ENCODE results near the gene NOPCHAP1. TPM values are rescaled to one million over a fixed set of nuclear protein-coding genes. Genes with fewer than 3 reads are reported as not detected.

The NOPCHAP1 gene, protein sequence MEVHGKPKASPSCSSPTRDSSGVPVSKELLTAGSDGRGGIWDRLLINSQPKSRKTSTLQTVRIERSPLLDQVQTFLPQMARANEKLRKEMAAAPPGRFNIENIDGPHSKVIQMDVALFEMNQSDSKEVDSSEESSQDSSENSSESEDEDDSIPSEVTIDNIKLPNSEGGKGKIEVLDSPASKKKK
- 1 to 10 TPM; 3.9 to 6.0 (median 5.3) TPM for total RNA-seq

DNA sequence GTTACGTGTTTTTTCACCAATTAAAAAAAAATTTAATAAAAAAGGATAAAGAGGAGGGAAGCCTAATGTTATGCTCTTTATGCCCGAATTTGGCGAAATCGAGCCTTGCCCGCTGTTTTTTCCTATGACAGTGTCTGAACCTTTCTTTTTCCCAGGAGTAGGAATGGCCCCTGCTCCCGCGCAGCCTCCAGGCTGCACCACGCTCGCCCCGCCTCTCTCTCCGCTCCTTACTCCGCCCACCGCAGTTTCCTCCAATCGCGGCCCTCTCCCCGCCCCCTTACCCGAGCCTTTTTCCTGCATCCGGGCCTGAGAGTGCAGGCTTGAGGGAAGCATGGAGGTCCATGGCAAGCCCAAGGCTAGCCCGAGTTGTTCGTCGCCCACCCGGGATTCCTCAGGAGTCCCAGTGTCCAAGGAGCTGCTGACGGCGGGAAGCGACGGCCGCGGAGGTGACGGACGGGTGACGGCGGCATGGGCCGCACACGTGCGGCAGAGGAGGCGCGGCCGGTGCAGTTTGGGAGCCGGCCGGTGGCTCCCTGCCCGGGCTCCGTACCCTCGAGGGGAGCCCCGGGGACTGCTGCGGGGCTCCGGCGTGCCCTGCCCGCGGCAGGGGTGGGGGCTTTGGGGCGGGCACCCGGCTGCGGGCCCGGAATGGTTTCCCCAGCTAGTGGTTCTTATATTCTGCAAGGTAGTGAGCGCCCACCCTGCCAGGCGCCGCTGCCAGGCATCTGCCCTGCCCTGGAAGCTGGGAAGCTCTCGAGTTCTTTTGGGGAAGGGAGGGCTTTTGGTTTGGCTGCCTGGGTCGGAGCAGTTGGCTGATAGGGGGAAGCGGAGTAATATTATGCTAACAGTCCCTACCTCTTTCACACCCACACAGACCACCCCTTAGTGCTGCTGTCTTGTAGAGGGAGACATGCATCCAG is at the start of gene NOPCHAP1:
Gene NOPCHAP1, plus strand, starts transcription at position 295 of the 920 bp plus-strand sequence. Its CDS starts 37 bp downstream, at position 332.
- TF ChIP-seq, protein P1, sequence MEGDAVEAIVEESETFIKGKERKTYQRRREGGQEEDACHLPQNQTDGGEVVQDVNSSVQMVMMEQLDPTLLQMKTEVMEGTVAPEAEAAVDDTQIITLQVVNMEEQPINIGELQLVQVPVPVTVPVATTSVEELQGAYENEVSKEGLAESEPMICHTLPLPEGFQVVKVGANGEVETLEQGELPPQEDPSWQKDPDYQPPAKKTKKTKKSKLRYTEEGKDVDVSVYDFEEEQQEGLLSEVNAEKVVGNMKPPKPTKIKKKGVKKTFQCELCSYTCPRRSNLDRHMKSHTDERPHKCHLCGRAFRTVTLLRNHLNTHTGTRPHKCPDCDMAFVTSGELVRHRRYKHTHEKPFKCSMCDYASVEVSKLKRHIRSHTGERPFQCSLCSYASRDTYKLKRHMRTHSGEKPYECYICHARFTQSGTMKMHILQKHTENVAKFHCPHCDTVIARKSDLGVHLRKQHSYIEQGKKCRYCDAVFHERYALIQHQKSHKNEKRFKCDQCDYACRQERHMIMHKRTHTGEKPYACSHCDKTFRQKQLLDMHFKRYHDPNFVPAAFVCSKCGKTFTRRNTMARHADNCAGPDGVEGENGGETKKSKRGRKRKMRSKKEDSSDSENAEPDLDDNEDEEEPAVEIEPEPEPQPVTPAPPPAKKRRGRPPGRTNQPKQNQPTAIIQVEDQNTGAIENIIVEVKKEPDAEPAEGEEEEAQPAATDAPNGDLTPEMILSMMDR (IDR thresholded peaks at IDR 0.05; ENCODE audit: low read depth), result no peak

DNA sequence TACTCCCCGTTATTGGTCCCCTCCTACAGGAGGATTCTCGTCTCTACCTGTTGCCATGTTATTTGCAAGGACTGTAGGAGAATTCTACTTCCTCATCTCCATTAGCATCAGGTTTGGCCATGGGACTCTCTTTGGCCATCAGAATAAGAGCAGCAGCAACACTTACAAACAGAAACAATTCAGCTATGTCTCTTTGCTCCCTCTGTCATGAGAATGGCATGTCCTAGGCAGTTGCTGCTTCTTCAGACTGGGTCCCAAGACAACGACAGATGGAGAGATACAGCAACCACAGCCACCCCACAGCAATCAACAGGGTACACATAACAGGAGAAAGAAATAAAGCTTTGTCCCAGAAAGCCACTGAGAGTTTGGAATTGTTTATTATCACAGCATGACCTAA is 47.7 kb upstream of the NOPCHAP1 start:
- TF ChIP-seq, protein P1 (IDR thresholded peaks at IDR 0.05; ENCODE audit: low read depth), result no peak

DNA sequence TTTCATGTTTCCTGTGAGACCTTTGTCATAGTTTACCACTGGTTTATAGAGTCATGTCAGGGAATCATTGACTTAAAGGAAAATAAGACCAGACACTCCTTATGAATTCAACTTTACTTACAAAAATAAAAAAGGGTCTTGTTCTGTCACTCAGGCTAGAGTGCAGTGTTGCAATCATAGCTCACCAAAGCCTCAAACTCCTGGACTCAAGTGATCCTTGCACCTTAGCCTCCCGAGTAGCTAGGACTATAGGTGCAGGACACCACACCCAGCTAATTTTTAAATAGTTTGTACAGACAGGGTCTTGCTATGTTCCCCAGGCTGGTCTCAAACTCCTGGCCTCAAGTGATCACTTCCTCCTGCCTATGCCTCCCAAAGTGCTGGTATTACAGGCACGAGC is 47.0 kb upstream of the NOPCHAP1 start:
- TF ChIP-seq, protein P1 (IDR thresholded peaks at IDR 0.05; ENCODE audit: low read depth), result no peak

DNA sequence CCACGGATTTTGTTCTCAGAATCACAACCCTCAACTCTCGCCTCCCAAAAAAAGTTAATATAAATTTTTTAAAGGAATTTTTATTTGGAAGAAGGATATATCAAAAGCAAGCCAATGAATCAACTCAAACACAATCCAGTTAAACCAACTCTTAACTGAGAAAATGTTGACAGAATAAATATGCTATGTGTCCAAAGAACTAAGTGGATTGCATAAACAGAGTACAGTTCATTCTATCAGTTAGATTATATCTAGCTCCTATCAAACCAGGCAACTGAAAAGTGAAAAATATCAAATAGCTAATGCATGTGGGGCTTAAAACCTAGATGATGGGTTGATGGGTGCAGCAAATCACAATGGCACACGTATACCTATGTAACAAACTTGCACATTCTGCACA is 44.7 kb upstream of the NOPCHAP1 start:
- TF ChIP-seq, protein P1 (IDR thresholded peaks at IDR 0.05; ENCODE audit: low read depth), result no peak

DNA sequence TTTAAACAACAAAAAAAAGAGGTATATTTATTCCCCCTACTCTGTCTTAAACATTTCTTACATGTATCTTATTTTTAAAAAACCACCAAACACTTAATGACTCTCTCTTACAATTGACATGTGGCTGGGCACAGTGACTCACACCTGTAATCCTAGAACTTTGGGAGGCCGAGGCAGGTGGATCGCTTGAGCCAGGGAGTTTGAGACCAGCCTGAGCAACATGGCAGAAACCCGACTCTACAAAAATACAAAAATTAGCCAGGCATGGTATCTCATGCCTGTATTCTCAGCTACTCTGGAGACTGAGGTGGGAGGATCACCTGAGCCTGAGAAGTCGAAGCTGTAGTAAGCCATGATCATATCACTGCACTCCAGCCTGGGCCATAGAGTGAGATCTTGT is 44.0 kb upstream of the NOPCHAP1 start:
- TF ChIP-seq, protein P1 (IDR thresholded peaks at IDR 0.05; ENCODE audit: low read depth), result no peak

DNA sequence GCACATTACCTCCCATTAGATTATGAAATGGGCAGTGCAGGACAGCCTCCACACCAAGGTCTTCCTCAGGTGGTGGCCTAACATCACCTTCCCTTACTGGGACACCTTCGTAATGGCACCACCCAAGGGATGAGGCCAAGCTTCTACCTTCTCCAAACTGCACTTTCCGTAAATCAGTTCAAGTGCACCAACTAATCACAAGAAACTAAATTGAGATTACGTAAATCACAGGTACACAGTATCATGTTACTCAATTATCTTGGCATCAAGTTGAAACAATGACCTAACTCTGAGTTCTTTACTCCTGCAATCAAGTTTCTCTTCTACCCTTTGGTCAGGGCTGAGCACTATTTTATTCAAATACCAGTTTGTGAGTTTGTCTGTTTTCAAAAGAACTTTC is 41.9 kb upstream of the NOPCHAP1 start:
- TF ChIP-seq, protein P1 (IDR thresholded peaks at IDR 0.05; ENCODE audit: low read depth), result no peak

DNA sequence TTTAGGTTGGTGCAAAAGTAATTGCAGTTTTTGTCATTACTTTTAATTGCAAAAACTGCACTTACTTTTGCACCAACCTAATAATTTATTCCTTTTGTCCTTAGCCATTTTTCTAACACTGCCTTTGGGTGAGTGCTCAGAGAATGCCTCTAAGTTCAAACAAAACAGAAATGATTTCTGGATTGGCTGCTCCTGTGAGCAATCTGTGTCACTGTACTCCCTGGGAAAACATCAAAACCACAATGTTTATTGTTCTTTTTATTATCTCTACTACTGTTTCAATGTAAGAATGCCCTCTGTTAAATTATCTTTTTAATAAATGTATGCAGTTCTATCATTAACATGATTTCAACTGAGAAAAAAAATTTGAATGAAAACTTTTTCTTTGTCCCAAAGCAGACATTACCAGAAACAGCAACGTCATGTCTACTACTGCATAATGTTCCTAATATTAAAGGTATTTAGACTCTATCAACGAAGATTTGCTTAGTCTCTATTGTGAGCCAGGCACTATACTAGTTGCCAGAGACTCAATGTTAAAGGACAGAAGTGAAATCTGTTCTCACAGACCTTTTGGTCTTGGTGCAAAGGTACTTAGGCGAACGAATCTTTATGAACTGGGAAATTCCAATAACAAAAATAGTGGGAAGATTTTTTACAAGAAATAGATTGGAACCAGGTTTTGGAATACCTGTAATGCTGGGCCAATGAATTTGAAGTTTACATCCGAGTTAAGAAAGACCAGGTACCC is 34.2 kb upstream of the NOPCHAP1 start:
- TF ChIP-seq, protein P1 (IDR thresholded peaks at IDR 0.05; ENCODE audit: low read depth), result no peak

All from subcutaneous adipose tissue (tissue), 4 donors.